BLaER1 treated with 17β-estradiol and CSF1 and Interleukin-3, amounts not matched to agents 10 nM and 100 nM (cell line): Measurements from ENCODE around the gene MAPRE2.

ENCODE experiments used
- H3K27ac ChIP-seq, 11 experiments: shearing (Covaris generic); formaldehyde crosslinking; 2 replicates each; pipeline ENCODE4 v1.8.1; 2022
- H3K27me3 ChIP-seq, 11 experiments: shearing (Covaris generic); formaldehyde crosslinking; 2 replicates each; pipeline ENCODE4 v1.8.1; 2022
- H3K36me3 ChIP-seq, 11 experiments: shearing (Covaris generic); formaldehyde crosslinking; 2 replicates each; pipeline ENCODE4 v1.8.1; 2022
- H3K4me1 ChIP-seq, 10 experiments: shearing (Covaris generic); formaldehyde crosslinking; 2 replicates each; pipeline ENCODE4 v1.8.1; 2022
- H3K4me2 ChIP-seq, 11 experiments: shearing (Covaris generic); formaldehyde crosslinking; 2 replicates each; pipeline ENCODE4 v1.8.1; 2022
- H3K4me3 ChIP-seq, 10 experiments: shearing (Covaris generic); formaldehyde crosslinking; 2 replicates each; pipeline ENCODE4 v1.8.1; 2022
- H3K9ac ChIP-seq, 11 experiments: shearing (Covaris generic); formaldehyde crosslinking; 2 replicates each; pipeline ENCODE4 v1.8.1; 2022
- H3K9me3 ChIP-seq, 11 experiments: shearing (Covaris generic); formaldehyde crosslinking; replicated peaks in 1 of 11; 2 replicates each; pipeline ENCODE4 v1.8.1; 2022
- H4K20me1 ChIP-seq, 11 experiments: shearing (Covaris generic); formaldehyde crosslinking; 2 replicates each; pipeline ENCODE4 v1.8.1; 2022
- Cebpa-rat ChIP-seq, 11 experiments: shearing (Covaris generic); IDR thresholded peaks; 2 replicates each; pipeline ENCODE4 v1.8.1; 2022

MAPRE2 gene

GRCh38 chr18:35134190-35134730 is 93.0 kb downstream of the MAPRE2 start:
- peaks cover 0 to 15% (median 9%) of the 10 kb centered on the region in 10 experiments; a peak in 12 of 20 replicates for H3K4me1 ChIP-seq
- no peak overlapping the region for H3K27ac ChIP-seq
- peaks cover 64 to 100% (median 94%) of the 10 kb centered on the region in 11 experiments for H3K36me3 ChIP-seq
- H3K9ac ChIP-seq = no peak overlapping the region
- no peak overlapping the region for H3K4me2 ChIP-seq
- H4K20me1 ChIP-seq = no peaks in the 10 kb centered on the region; a peak in 1 of 22 replicates
- H3K9me3 ChIP-seq = no peaks in the 10 kb centered on the region; a peak in 1 of 22 replicates
- H3K4me3 ChIP-seq = no peak overlapping the region
- TF ChIP-seq Cebpa-rat (IDR thresholded peaks at IDR 0.05) = no peak
- no peaks in the 10 kb centered on the region for H3K27me3 ChIP-seq

GRCh38 chr18:35134791-35135531 is 93.7 kb downstream of the MAPRE2 start:
- no peaks in the 10 kb centered on the region for H3K9me3 ChIP-seq
- H3K27ac ChIP-seq = no peak overlapping the region
- no peak overlapping the region for H3K9ac ChIP-seq
- H3K4me1 ChIP-seq = peaks cover 0 to 8% (median 2%) of the 10 kb centered on the region in 10 experiments; a peak in 12 of 20 replicates
- H3K27me3 ChIP-seq = no peaks in the 10 kb centered on the region
- H3K36me3 ChIP-seq = peaks cover 65 to 100% (median 94%) of the 10 kb centered on the region in 11 experiments
- no peaks in the 10 kb centered on the region; a peak in 2 of 22 replicates for H4K20me1 ChIP-seq
- no peak overlapping the region for H3K4me3 ChIP-seq
- H3K4me2 ChIP-seq = no peak overlapping the region
- no peak for TF ChIP-seq Cebpa-rat (IDR thresholded peaks at IDR 0.05)

- no peak overlapping the region for H3K4me3 ChIP-seq
Measured at GRCh38 chr18:35136248-35136647, 95.0 kb downstream of the MAPRE2 start.

GRCh38 chr18:35136885-35137284 is 95.7 kb downstream of the MAPRE2 start:
- Histone ChIP-seq H3K27me3 (no peaks in the 10 kb centered on the region), H4K20me1 (no peaks in the 10 kb centered on the region; a peak in 2 of 22 replicates), H3K36me3 (peaks cover 60 to 96% (median 89%) of the 10 kb centered on the region in 11 experiments), H3K4me2 (no peak overlapping the region), H3K27ac (no peak overlapping the region), H3K9me3 (no peaks in the 10 kb centered on the region), H3K4me1 (peaks cover 0 to 15% (median 11%) of the 10 kb centered on the region in 10 experiments; a peak in 12 of 20 replicates), H3K4me3 (no peak overlapping the region), H3K9ac (no peak overlapping the region)
- no peak for TF ChIP-seq Cebpa-rat (IDR thresholded peaks at IDR 0.05)

More at GRCh38 chr18:35136248-35136647, 95.0 kb downstream of the MAPRE2 start:
- no peaks in the 10 kb centered on the region; a peak in 2 of 22 replicates for H4K20me1 ChIP-seq
- no peaks in the 10 kb centered on the region for H3K27me3 ChIP-seq
- peaks cover 67 to 100% (median 93%) of the 10 kb centered on the region in 11 experiments for H3K36me3 ChIP-seq
- H3K4me1 ChIP-seq = peaks cover 0 to 10% (median 5%) of the 10 kb centered on the region in 10 experiments; a peak in 11 of 20 replicates
- H3K9me3 ChIP-seq = no peaks in the 10 kb centered on the region
- no peak for TF ChIP-seq Cebpa-rat (IDR thresholded peaks at IDR 0.05)
- H3K9ac ChIP-seq = no peak overlapping the region
- H3K27ac ChIP-seq = no peak overlapping the region
- no peak overlapping the region for H3K4me2 ChIP-seq

- peaks cover 53 to 92% (median 81%) of the 10 kb centered on the region in 11 experiments for H3K36me3 ChIP-seq
Measured at GRCh38 chr18:35137632-35138031, 96.4 kb downstream of the MAPRE2 start.

GRCh38 chr18:35138773-35139172 is 97.6 kb downstream of the MAPRE2 start:
- Histone ChIP-seq H3K4me2 (no peak overlapping the region), H3K27me3 (no peaks in the 10 kb centered on the region), H3K9ac (no peak overlapping the region), H3K4me1 (peaks cover 5 to 27% (median 23%) of the 10 kb centered on the region in 10 experiments), H4K20me1 (peaks cover 0 to 4% (median 0%) of the 10 kb centered on the region in 11 experiments; a peak in 2 of 22 replicates), H3K4me3 (no peak overlapping the region), H3K27ac (no peak overlapping the region), H3K9me3 (no peaks in the 10 kb centered on the region), H3K36me3 (peaks cover 41 to 81% (median 70%) of the 10 kb centered on the region in 11 experiments)
- TF ChIP-seq Cebpa-rat (IDR thresholded peaks at IDR 0.05) = no peak

More at GRCh38 chr18:35137632-35138031, 96.4 kb downstream of the MAPRE2 start:
- peaks cover 0 to 4% (median 0%) of the 10 kb centered on the region in 11 experiments; a peak in 2 of 22 replicates for H4K20me1 ChIP-seq
- H3K27ac ChIP-seq = no peak overlapping the region
- no peak overlapping the region for H3K4me3 ChIP-seq
- no peak overlapping the region for H3K9ac ChIP-seq
- no peaks in the 10 kb centered on the region for H3K9me3 ChIP-seq
- no peaks in the 10 kb centered on the region for H3K27me3 ChIP-seq
- H3K4me2 ChIP-seq = no peak overlapping the region
- peaks cover 1 to 23% (median 19%) of the 10 kb centered on the region in 10 experiments for H3K4me1 ChIP-seq
- no peak for TF ChIP-seq Cebpa-rat (IDR thresholded peaks at IDR 0.05)

- Histone ChIP-seq H3K4me2 (no peak overlapping the region), H3K9ac (no peak overlapping the region), H4K20me1 (peaks cover 0 to 4% (median 0%) of the 10 kb centered on the region in 11 experiments; a peak in 2 of 22 replicates), H3K27ac (no peak overlapping the region), H3K4me1 (peaks cover 5 to 27% (median 23%) of the 10 kb centered on the region in 10 experiments), H3K4me3 (no peak overlapping the region), H3K36me3 (peaks cover 35 to 73% (median 63%) of the 10 kb centered on the region in 11 experiments), H3K9me3 (no peaks in the 10 kb centered on the region), H3K27me3 (no peaks in the 10 kb centered on the region)
- TF ChIP-seq Cebpa-rat (IDR thresholded peaks at IDR 0.05) = no peak
Measured at GRCh38 chr18:35139517-35139916, 98.3 kb downstream of the MAPRE2 start.

GRCh38 chr18:35141077-35141476 is 99.9 kb downstream of the MAPRE2 start:
- no peak for TF ChIP-seq Cebpa-rat (IDR thresholded peaks at IDR 0.05)
- Histone ChIP-seq H4K20me1 (peaks cover 0 to 4% (median 0%) of the 10 kb centered on the region in 11 experiments; a peak in 2 of 22 replicates), H3K27me3 (no peaks in the 10 kb centered on the region), H3K36me3 (peaks cover 23 to 58% (median 47%) of the 10 kb centered on the region in 11 experiments), H3K4me1 (peaks cover 5 to 27% (median 23%) of the 10 kb centered on the region in 10 experiments), H3K4me2 (peak overlapping the region in 6 of 11 experiments; percentile 3 to 52 (median 30); a peak in 6 of 22 replicates), H3K4me3 (no peak overlapping the region), H3K9ac (no peak overlapping the region), H3K9me3 (0 out of 22 replicates have a peak, but pooled peaks cover 0 to 2% (median 0%) of the 10 kb centered on the region in 11 experiments), H3K27ac (no peak overlapping the region)
